GM18526 (cell line): ENCODE measurements around the gene PHF3.

ENCODE experiments used
- POLR2A ChIP-seq: IDR thresholded peaks from 3 replicates; pipeline ENCODE4 v1.6.1; 2011; ENCODE audit not compliant: insufficient read length; ENCODE audit errors: extremely low read depth

PHF3 gene, protein sequence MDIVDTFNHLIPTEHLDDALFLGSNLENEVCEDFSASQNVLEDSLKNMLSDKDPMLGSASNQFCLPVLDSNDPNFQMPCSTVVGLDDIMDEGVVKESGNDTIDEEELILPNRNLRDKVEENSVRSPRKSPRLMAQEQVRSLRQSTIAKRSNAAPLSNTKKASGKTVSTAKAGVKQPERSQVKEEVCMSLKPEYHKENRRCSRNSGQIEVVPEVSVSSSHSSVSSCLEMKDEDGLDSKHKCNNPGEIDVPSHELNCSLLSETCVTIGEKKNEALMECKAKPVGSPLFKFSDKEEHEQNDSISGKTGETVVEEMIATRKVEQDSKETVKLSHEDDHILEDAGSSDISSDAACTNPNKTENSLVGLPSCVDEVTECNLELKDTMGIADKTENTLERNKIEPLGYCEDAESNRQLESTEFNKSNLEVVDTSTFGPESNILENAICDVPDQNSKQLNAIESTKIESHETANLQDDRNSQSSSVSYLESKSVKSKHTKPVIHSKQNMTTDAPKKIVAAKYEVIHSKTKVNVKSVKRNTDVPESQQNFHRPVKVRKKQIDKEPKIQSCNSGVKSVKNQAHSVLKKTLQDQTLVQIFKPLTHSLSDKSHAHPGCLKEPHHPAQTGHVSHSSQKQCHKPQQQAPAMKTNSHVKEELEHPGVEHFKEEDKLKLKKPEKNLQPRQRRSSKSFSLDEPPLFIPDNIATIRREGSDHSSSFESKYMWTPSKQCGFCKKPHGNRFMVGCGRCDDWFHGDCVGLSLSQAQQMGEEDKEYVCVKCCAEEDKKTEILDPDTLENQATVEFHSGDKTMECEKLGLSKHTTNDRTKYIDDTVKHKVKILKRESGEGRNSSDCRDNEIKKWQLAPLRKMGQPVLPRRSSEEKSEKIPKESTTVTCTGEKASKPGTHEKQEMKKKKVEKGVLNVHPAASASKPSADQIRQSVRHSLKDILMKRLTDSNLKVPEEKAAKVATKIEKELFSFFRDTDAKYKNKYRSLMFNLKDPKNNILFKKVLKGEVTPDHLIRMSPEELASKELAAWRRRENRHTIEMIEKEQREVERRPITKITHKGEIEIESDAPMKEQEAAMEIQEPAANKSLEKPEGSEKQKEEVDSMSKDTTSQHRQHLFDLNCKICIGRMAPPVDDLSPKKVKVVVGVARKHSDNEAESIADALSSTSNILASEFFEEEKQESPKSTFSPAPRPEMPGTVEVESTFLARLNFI (N-terminal part only)

DNA sequence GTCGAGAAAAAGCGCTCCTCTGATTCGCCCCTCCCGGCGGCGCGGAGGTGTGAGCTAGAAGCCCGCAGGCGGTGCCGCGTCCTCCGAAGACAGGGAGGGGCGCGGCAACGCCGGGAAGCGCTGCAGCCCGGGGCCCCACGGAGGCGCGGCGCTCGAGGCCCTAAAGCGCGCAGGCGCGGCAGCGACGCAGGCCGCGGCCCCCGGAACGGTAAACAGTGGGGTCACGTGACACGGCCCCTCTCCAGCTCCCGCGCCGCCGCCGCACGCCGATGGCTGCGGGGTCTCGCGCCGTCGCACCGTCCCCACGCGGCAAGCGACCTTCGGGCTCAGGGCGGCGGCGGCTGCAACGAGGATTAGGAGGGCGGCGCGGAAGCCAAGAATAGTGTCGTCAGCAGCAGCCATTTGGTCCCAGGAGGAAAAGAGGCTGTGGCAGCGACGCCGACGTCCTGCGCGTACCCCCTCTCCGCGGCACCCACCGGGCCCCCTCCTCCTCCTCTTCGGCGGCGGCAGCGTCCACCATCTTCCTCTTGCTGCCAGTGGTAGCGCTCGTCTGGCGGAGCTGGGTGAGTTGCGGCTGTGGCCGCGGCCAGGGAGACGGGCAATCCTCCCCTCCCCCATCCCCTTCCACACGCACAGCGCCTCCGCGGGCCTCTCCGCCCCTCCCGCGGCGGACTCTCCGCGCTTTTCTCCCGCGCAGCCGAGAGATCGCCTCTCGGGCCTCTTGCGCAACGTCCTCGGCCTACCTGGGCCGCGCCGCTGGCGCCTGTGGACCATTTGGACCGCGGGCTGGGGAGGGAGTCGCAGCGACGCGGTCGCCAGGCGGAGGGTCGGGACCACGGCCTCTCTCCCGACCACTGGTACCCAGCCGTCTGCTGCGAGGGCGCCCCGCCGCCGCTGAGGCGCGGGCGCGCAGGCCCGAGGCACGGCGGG lies at the start of gene PHF3:
TSS of gene PHF3 (plus strand) at position 215 of the 930 bp plus-strand sequence. CDS start 10,750 bp downstream, outside the sequence.
- TF ChIP-seq POLR2A = peak; percentile 68

DNA sequence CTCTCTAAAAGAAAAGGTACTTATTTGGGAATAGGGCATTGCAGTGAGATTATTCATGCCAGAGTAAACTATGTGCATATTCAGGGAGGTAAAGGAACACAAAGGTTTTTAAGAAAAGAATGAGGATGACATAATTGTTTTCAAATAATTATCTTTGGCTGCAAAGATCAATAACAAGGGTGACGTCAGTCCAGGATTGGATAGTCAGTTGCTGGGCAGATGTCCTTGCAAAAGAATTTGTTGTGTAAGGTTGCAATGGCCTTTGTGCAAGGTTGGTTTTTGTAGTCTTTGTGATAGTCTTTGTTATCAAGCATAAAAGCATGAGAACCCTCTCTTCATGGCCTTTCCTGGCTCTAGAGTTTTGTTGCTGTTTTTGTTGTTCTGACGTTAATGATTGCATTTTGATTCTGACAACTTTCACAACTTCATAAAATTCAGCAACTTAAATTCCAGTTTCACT lies 45.6 kb upstream of the PHF3 start:
- TF ChIP-seq POLR2A = no peak

DNA sequence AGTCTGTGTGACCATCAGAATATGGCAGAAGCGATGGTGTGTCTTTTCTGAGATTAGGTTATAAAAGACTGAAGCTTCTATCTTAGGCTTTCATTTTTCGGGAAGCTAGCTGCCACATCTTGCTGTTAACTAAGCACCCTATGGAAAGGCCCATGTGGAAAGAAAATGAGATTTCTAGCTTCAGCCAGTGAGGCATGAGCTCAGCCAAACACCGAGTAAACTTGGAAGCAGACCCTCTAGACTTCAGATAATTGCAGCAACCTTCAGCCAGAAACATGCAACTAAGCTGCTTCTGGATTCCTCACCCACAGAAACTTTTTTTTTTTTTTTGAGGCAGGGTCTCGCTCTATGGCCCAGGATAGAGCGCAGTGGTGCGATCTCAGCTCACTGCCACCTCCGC lies 42.7 kb upstream of the PHF3 start:
- TF ChIP-seq POLR2A = no peak

DNA sequence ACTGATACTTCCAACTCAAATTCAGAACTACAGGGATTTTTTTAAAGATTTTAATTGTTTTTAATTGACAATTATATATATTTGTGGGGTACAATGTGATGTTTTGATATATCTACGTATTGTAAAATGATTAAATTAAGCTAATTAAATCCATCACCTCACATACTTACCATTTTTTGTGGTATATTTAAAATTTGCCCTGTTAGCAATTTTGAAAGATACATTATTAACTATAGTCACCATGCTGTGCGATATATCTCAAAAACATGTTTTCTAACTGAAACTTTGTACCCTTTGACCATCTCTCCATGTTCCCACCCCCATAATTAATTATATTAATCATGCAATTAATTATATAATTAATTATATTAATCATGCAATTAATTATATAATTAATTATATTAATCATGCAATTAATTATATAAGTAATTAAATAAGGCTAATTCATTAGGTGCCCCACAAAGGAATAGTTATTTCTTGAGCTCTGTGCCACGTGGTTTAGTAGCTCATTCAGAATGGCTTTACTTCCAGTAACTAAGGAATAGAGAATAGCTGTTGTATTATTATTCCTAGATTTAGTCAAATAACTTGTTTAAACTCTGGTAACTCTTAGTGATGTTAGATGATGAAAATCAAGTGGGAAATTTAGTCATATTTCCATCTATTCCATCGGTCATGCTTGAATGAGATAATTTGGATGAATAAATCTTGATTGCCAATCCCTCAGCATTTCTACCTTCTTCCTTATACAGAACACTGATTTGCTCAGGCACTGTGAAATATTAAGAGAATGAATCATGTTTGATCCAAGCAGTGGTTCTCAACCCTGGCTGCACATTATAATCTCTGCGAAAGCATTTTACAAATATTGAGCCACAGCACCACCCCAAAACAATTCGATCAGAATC lies 38.2 kb upstream of the PHF3 start:
- TF ChIP-seq POLR2A = no peak

DNA sequence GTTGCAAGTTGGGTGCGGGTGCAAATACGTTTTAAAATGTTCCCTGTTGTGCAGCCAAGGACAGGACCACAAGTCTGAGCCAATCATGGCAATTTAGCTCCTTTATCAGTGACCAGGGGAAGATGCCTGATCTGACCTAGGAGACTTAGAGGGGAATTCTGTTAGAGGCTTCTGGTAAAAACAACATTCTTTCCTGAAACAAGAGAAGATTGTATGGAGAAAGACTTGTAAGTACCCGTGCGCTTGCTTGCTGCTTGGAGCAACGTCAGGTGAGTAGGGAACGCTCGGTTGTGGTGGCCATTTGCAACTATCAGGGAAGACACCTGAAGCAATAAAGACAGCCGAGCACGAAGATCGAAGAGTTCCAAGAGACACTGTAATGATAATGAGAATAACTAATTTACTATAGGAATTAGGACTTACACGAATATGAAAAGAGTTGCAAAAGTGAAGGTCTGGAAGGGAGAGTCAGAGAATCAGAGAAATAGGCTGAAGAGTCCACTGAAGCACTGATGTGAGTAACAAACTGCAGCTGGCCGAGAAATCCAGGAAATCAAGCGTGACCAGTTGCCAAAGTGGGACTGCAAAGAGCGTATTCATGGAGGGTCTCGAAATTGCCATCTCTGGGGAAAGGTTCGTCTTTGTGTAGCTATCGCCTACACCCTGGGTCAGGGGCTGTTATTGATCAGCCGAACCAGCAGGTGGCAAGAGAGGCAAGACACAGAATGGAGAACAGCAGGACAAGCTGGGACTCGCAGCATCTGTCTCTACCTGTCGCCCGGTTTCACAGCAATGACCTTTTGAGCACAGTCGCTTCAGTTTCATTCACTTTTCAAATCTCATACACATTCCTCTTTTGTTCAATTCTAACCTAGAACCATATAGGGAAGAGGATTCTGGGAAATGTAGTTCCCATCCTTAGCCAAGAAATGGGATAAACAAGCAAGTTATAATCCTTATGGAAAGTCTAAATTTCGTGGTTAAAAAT lies 37.3 kb upstream of the PHF3 start:
- TF ChIP-seq POLR2A = no peak

DNA sequence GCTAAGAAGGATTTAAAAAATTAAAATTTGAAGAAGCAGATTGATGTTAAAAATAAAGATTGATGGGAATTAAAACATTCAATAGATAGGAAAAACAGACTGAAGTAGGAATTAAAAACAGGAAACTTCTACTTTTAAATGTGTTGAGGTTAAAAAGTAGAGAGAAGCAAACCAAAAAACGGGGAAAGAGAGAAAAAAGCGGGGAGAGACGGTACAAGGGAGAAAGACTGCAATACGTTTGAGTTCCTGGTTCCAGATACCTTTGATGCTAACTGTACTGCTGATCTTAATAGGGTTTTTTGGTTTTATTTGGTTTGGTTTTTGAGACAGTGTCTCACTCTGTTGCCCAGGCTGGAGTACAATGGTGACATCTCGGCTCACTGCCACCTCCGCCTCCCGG lies 36.4 kb upstream of the PHF3 start:
- no peak for TF ChIP-seq POLR2A

DNA sequence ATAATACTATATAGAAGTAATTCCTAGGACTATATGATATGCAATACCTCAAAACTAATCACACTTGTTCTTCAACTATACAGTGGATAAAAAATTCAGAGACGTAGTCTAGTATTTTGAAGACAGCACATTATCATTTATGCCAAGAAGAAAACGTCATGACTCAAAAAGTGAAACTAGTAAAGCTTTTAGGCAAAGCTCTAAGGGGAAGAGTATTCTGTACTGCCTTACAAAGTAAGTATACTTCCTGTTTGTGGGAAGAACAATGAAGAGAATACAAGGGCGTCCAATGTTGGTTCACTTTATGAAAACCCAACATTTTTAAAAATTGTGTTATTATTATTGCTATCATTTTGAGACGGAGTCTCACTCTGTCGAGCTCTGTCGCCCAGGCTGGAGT lies 35.5 kb upstream of the PHF3 start:
- TF ChIP-seq POLR2A = no peak

DNA sequence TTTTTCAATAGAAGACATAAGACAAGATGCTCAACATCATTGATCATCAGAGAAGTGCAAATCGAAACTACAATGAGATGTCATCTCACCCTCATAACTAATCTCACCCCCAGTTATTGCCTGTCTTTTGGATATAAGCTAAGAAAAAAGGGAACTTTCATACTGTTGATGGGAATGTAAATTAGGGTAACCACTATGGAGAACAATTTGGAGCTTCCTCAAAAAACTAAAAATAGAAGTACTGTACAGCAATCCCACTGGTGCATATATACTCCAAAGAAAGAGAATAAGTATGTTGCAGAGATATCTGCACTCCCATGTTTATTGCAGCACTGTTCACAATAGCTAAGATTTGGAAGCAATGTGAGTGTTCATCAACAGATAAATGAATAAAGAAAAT lies 26.4 kb upstream of the PHF3 start:
- TF ChIP-seq POLR2A = no peak

DNA sequence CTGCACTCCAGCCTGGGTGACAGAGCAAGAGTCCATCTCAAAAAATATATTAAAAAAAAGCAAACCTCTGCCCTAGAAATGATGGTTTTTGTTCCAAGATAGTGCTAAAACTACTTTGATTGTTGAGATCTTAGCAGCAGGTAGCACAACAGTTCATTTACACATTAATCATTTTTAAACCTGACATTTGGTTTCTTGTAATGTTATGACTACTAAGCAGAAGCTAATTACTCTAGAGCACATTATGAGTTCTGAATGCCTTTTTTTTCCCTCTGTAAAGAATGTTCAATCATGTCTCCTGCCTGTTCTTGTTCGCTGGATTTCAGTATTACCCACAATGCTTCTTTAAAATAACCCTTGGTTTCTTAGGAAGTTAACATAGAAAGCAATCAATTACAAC lies 24.7 kb upstream of the PHF3 start:
- TF ChIP-seq POLR2A = no peak

DNA sequence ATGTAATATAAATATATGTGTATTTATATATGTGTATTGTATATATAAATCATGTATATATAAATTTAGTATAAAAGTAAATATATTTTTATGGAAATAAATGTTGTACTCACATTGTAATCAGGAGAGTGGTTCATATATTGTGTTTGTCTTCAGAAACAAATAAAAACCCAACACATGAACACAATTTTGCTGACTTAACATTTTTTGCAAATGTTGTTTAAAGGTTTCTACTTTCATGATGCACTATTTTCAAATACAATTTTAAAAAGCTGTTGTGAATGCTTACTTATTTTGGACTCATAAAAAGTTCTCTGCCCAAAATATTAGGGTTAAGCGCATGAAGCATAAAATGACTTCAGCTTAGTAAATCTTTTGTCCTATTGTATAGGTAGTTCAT lies 24.0 kb upstream of the PHF3 start:
- TF ChIP-seq POLR2A = no peak

DNA sequence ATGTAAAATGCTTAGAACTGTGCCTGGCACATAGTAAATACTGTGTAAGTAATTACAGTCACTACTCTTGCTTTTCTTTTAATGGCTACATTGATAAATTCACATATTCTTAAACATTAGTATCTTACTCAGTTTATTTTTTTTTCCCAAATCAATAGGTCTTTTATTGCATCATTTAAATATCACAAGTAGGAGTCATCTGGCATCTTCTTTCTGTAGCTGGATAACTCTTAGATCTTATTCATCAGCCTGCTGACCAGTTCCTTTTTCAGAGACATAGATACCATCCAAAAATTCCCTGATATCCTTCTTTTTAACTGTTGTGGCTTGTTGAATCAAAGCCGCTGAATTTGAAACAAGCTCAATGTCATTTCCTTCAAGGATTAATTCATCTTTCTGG lies 20.0 kb upstream of the PHF3 start:
- TF ChIP-seq POLR2A = no peak

DNA sequence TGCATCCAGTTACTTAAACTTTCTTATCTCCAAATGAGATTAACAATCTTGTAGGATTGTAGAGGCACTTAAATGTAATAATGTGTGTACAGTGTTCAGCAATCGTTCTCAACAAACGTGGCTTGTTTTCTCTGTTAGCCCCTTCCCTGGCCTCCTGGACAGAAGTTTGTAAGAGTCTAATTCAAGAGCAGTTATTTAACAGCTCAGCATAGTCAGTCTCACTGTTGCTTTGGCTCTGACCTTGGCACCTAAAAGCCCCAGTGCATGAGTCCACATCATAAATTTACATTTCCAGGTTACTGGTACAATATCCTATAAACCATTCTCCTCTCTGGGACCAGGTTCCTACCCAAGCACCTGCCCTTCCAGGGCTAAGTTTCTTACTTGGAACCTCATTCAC lies 11.5 kb upstream of the PHF3 start:
- no peak for TF ChIP-seq POLR2A
